Mucosa of gallbladder (tissue), 1 donor: ENCODE data around the gene KLHL35. TPM values are rescaled to one million over a fixed set of nuclear protein-coding genes. Genes with fewer than 3 reads are reported as not detected.

Source experiments
- DNase-seq: peaks from one replicate; pipeline ENCODE4 v3.0.0-alpha.2; 2020; ENCODE audit warnings: low spot score
- total RNA-seq: library from RNA; stranded (reverse); gene quantifications from one replicate; pipeline ENCODE4 v1.2.1, GENCODE V29; 2021
- donor health status: DM: no; HTN: no; CAD: no.

The KLHL35 gene
- total RNA-seq, 1 donor from 2014 or later: 1.4 TPM

DNA sequence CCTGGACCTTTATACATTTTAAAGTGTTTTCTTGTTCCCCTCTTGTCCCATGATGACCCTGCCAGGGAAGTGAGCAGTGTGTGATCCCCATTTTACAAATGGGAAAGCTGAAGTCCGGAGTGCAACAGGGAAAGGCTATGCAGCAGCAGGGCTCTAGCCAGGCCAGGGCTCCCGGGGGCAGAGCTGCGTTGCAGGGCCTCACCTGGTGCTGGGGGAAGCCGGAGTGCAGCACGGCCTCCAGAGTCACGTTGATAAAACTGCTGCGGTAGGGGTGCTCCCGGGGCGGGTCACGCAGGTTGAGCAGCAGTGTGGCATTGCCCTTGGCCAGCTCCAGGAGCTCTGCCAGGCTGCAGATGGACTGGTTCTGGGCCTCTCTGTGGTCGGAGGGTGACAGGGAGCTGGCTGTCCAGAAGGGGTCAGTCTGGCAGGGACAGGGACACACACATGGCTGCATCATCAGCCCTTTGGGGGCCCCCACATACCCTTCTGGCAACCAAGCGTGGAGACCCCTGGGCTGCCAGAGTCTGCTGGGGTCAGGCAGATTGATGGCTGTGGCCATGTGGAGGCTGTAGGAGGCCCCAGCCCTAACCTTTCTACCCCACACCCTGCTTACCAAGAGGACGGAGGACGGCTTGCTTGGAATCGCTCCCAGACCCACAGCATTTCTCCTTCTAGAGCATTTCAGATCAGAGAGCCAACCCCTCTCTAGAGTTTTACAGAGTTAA is 9.3 kb upstream of the KLHL35 start:
- no peak for DNase-seq

DNA sequence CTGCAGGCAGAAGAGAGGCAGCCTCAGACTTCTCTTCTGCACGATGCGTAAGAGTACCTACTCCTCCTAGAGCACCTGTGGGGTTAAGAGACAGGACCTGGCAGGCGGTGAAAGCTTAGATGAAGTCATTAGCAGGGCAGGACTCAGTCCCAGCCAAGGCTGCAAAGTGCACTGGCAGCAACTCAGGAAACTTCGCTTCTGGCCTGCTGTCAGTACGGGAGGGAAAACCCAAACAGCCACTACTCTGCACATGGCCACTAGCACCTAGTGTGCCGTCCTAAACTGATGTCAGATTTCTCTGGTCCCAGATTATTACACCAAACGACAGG is 8.8 kb upstream of the KLHL35 start:
- DNase-seq: no peak

DNA sequence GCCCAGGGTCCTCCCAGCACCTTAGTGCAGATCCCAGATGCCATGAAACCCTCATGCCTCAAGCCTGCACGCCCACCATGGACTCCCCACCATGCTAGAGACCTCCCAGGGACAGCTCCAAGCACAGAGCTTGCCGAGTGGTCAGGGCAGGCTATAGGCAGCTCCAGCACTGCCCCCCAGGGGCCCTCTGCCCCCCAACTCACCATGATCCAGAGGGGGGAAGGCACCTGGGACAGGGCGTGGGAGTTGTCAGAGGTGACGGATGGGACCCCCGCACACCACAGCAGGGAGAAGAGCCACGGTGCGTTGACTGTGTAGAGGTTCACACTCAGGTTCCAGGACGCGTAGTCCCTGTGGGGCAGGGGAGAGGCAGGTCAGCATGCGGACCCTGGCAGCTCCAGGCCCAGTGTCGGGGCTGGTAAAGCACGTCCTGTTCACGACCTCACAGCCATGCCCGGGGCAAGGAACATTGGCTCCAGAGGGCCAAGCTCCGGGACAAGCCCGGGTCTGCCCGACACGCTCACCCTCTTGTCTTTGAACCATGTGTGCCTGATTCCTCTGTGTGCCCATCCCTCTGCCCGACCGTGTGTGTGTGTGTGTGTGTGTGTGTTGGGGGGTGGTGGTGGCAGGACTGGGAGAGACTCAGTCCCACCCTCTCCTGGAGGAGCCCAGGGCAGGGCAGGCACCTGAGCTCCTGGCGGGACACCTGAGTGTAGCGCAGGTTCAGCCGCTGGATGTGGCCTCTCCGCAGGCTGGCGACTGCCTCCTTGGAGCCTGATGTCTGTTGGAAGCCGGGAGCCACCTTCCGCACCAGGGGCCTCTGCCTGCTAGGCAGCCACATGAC is 8.2 kb upstream of the KLHL35 start:
- no peak for DNase-seq

DNA sequence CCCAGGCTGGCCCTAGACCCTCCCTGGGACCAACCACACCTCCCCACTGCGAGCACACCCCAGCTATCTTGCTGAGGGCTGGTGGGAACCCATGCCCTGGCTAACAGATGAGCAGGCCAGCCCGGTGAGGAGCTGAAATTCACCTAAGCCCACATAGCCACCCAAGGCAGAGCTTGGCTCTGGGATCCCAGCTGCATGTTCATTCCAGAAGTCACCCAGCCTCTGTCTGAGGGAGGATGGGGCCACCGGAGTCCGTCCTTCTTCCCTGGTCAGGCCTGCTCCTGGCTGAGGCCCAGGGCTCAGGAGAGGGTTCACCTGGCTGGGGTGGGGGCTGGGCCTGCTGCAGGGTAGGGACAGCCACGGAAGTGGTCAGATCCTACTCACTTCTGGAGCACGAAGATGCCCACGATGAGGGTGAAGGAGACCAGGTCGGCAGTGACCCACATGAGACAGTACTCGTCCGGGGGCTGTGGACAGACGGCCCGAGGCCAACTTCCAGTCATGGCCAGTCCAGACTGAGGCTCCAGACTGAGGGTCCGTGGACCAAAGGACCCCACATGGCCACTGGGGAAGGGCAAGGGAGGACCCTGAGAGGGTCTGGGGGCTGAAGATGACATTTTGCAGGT is 6.6 kb upstream of the KLHL35 start:
- DNase-seq: no peak

DNA sequence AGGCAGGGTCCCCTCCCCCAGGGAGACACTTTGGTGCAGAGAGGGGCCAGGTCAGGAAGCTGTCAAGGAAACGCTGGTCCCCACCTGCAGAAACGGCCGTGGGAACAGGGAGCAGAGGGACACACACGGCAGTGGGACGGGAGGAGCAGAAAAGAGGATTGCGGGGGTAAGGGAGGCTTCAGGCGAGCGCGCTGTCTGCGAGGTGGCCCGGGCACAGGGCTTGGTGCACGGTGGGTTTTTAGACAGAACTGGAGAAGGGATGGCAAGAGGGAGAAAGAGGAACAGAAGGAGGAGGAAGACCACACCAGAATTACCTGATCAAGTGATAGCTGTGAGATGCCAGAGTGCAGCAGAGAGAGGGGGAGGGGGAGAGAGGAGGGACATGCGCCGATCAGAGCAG is 6.0 kb upstream of the KLHL35 start:
- DNase-seq: no peak

DNA sequence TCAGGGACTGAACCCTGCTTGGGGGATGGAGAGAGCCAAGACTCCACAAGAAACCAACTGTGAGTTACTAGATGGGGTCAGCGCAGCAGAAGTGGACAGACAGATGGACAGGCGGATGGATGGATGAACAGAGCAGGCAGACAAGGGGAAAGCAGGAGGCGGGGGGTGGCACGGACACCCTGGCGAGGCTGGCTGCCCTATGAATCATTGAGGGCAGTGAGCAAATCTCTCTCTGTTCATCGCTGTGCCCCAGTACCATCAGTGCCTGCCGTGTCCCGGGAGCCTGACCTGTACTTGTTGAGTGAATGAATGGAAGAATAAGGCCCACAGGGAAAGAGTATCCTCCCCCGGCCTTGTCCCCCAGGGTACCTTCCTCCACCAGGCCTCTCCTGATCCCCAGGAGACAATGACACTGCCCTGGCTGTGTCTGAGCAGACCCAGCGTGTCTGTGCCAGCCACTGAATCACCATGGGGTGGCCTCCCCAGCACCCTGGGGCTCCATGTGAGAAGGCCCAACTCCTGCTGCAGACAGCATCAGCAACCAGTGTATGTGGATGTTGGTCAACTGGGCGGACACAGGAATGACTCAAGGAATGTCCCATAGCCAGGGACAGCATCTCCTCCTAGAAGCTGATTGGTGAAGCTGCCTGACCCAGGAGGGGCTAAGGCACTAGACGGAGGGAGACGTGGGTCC is 5.1 kb upstream of the KLHL35 start:
- no peak for DNase-seq

DNA sequence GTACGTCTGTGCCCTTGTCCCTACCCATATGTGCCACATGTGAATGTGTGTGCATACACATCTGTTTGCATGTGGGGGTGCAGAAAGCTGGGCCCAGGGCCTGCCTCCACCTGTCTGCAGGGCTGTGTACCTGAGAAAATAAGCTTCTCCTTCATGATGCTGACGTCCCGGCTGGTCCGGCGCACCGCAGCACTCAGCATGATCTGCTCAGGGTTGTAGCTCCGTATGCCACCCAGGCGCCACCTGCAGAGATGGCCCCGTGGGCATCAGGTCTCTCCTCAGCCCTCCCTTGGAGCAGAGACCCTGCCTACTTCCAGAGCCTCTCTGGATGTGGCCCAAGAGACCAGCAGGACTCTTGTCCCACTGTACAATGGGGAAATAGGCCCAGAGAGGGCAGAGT is 3.8 kb upstream of the KLHL35 start:
- no peak for DNase-seq

DNA sequence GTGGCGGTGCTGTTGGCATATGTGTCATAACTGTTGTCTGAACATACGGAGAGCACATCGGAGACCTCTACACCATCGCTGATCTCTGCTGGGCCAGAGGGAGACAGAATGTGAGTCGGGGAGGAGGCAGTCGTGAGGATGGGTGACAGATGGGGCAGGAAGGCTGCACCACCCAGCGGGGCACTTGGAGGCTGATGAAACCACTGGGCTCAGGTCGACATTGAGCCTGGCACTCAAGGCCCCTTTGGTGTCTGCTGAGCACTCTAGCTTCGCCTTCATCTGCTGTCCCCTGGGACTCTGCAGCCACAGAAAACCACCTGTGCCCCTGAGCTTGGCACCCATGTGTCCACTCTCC is 2.5 kb upstream of the KLHL35 start:
- no peak for DNase-seq

DNA sequence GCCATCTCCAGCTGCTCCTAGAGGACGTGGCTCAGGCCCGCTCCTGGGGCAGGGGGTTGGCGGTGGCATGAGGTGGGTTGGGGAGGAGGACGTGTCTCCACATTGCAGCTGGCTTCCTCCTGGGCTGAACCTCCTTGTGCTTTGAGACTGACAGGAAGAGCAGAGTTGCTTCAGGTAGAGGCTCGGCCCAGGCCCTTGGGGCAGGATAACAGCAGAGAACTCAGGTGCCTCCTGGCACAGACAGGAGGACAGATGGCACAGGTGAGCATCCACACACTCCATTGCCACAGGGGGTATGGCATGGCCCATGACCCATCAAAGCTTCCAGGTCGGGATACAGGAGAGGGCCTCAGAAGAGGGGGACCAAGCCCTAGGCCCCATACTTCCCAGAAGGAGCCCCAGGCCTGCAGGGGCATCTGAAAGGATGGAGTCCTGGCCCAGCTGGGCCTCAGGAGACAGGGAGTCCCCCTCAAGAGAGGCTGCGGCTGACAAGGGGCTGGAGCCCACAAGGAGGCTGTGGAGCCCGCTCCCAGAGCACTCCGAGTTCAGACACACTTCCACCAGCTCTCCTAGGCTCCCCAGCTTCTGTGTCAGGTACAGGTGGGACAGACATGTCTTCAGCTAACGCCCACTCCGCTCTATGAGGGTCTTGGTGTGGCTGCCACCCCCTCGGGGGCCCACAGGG is 2.0 kb upstream of the KLHL35 start:
- no peak for DNase-seq

DNA sequence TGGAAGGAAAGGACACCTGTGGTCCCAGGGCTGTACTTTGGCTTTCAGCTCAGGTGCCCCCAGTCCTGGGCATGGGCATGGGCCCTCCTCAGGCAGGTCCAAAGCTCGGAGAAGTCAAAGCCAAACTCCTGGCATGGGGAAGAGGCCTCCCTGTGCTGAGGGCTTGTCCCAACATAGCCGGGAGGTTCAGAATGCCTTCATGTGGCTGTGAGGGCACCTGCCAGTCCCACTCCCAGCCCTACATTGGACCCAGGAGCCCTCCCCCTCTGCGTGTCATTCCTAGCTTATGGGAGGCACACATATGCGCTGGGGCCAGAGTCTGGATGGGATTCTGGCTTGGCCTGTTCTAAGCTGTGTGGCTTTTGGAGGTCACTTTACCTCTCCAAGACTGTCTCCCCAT is 1.0 kb upstream of the KLHL35 start:
- DNase-seq: no peak

DNA sequence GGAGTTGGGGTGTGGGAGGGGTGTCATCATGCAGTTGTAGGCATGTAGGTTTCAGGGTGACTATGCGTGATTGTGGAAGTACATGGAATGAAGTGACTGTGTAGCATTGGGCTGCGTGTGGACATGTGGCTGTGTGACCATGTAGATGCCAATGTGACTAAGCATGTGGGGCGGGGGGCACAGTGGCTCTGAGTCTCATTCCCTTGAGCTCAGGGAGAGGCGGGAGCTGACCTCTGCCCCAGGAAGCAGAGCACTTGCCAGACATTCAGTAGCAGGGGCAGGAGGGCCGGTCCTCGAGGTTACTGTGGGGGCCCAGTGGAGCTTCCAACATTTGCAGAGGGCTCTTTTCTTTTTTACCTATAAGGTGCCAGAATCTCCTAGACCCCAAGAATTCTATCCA is 440 bp upstream of the KLHL35 start:
- DNase-seq: no peak

DNA sequence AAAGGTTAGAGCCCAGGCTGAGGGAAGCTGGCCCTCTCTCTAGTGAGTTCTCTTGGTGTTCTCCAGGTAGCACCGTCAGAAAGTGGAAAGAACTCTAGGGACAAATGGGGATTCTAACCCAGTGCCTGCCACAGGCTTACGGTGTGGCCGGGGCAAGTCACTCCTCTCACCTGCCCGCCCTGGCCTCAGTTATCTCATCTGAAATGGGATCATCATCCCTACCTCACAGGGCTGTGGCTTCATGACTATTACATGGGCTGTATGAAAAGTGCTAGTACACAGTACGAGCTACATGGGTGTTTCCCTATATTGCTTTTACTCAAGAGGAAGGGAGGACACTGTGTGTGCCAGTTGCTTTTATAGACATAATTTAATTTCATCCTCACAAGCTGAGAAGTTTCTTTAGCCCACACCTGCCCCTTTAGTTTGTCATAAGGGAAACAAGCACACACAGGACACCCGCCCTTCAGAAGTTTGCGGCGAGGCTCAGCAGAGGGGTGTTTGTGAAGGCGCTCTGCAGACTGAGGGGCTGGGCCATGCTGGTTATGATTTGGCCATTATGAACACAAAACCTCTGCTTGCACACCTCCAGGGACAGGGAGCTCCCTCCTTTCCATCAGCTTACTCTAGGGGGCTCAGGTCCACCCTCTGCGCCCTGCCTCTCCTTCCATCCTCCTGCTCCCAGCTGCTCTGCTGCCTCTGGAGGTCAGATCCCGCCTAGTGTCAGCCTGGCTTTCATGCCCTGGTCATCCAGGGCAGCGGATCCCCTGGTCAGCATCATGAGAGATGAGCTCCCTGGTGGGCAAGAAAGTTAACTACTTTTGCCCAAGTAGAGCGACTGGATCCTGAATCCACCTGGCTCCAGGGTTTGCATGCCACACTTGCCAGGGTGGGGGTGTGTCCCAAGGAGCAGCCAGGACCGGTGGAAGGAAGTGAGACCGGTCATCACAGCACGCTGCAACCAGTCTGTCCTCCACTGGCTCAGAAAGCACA is 1.2 kb downstream of the KLHL35 start:
- DNase-seq: no peak

DNA sequence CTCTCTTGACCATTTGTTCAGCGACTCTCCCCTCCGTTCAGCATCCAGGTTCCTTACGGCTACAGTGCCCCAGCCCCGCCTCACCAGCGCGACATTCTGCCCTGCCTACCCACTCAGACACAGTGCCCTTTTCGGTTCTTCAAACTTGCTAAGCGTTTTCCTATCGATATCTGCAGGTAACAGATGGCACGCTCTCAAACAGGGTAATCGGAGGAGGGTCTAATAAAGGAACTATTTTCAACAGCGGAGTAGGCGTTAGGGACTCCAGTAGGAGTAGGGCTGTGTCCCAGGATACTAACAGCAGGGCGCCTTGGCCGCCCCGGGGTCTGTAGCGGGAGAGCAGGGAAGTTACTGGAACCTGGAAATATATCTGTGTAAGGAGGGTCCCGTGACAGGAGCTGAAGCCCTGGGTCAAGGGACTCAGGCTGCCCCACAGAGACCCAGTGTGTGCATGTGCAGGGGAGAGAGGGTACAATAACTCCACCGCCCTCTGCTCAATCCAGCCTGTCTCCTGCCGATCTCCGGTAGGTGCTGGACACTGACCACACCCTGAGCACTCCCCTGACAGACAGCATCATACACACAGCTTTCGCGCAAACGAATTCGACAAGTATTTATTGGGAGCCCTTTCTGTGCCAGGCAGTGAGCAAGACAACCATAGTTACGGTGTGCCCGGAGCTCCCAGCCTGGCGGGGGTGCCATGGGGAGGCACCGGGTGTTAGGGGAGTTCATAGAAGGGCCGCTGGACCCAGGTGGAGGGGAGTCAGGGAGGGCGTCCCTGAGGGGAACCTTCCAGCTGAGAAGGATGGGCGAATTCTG is 2.1 kb downstream of the KLHL35 start:
- DNase-seq: no peak

DNA sequence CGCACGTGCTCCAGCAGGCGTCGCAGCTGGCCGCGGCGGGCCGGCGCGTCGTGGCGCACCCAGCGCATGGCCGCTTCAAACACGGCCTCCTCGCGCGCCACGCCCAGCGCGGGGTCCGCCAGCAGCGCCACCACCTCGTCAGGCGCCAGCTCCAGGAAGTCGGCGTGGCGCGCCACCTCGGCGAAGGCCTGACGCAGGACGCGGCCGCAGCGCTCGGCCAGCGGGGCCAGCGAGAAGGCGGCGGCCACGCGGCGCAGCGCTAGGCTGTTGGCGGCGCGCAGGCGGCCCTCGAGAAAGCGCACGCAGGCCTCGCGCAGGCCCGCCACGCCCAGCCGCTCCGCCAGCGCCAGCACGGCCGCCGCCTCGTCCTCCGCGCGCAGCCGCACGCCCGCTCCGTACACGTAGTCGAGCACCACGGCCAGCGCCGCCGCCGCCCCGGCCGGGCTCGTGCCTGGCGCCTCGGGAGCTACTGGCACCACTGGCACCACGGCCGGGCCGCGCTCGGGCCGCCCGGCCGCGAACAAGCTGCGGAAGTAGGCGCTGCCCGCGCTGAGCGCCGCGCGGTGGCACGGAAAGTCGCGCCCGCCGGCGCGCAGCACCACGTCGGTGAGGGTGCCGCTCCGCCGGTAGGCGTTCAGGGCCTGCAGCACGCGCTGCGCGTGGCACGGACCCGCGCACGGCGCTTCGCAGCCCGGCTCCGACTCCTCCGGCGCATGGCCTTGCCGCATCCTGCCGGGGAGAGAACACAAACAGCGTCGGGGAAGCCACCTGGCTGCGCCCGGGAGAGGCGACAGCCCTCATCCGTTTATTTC is 2.9 kb downstream of the KLHL35 start:
- peak; percentile 49 for DNase-seq

DNA sequence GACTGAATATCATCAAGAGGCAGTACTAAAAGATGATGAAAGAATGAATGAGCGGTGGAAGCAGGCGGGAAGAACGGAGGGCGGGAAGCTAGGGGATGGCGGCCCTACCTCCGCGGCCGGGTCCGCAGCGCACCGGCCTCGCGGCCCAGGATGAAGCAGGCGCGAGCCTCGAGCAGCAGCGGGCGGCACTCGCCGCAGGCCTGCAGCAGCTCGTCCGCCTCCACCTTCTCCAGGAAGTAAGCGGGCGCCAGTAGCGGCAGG is 3.4 kb downstream of the KLHL35 start:
- DNase-seq: no peak

DNA sequence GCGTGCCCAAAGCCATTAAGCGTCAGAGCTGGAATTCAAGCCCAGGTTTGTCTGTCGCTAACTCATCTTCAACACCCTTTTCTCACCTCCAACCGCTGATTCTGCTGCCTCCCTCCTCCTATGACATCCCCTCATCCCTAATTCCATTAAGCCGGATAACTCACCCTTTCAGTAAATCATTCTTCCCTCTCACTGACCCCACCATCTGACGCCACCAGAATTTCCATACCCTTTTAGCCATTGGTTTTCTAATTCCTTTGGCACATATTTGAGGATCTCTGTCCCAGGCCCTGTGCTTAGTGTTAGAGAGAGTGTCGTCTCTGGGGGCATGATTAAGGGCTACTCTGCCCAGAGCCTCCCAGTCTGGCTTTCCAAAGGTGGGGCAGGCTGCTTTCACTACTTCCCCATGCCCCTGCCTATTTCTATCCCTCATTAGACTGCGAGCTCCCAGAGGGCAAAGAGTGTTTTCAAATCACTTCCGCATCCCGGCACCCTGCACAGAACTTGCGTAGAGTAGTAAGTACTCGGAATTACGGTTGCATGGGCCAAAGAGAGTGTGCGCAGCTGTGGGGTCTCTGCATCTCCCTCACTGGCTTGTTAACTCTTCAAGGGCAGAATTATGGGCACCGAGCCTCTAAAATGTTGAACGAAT is 3.9 kb downstream of the KLHL35 start:
- DNase-seq: no peak

DNA sequence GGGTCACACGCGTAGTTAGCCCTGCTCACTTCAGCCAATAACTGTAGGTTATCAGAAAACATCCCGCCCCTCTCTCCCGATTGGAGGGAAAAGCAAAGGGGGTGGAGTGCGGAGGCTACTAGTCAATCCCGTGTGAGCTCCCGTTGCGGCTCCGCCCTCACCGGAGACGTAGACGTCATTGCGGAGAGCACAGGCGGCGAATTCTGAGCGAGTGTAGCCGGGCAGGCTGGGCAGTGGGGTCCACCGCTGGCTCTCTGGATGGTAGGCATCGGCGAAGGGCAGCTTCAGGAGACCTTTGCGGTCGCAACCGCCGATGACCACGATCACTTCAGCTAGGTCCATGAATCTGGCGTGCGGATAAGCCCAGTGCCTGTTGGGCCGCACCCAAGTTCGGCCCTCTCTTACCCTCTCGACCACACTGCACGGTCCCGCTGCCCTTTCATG is 4.7 kb downstream of the KLHL35 start:
- DNase-seq: peak; percentile 93

DNA sequence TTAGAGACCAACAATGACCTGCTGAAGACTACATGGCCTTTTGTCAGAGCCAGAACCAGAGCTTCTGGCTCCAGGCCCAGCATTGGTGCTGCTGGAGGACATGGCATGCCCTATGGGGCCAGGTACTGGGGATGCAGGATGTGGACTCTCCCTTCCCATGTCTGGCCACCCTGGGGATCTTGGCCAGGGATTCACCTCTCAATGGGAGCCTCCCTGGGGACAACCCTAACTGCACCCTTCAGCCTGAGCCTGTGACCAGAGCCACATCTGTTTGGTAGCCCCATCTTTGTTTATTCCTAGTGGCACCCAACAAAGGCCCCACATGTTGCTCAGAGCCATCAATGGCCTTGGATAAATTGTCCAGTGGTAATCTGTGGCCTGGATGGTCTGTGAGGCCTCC is 5.8 kb downstream of the KLHL35 start:
- no peak for DNase-seq

DNA sequence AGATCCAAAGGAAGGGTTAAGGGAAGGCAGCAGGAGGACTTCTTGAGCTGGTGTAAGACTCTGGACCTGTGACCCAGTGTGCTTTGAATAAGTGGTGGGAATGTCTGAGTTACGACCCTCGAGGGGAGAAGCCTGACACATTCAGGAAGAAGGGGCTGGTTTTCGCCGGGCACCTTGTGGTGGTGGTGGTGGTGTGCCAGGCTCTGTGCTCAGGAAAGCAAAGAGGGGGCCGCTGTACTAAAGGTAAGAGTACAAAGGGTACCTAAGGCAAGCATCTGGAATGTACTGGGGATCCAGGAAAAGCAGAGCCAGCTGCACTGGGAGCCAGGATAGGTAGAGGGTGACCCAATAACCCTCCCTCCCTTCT is 6.3 kb downstream of the KLHL35 start:
- no peak for DNase-seq
